Cardiac muscle cell (in vitro differentiated cells and primary cell): ENCODE data around the gene AP4S1. TPM values are rescaled to one million over a fixed set of nuclear protein-coding genes. Genes with fewer than 3 reads are reported as not detected.
"Not testable (repeated sequence)": the region's sequence is repeated elsewhere in the genome, so short reads cannot be mapped to it uniquely, and the experiment has no call there.

Experiments
- DNase-seq, 2 donors: peaks; one replicate each; pipeline versions ENCODE4 v3.0.0 to v3.0.0-alpha.2; 2010 to 2017; ENCODE audit warnings: low read depth in 1 of 2, low spot score in 1 of 2
- H3K27ac ChIP-seq: fragments of 200-600 bp; sonication (generic); 2 replicates; pipeline ENCODE4 v1.5.1; 2016
- H3K27me3 ChIP-seq: fragments of 200-600 bp; sonication (generic); 2 replicates; pipeline ENCODE4 v1.6.0; 2016; ENCODE audit warnings: control low read depth
- H3K36me3 ChIP-seq: fragments of 200-600 bp; sonication (generic); 2 replicates; pipeline ENCODE4 v1.5.1; 2016; ENCODE audit warnings: control low read depth
- H3K4me1 ChIP-seq: fragments of 200-600 bp; sonication (generic); 2 replicates; pipeline ENCODE4 v1.8.1; 2017; ENCODE audit warnings: low read depth, mild to moderate bottlenecking, mixed run types
- H3K4me3 ChIP-seq: fragments of 200-600 bp; sonication (generic); 2 replicates; pipeline ENCODE4 v1.5.1; 2016; ENCODE audit warnings: mild to moderate bottlenecking
- H3K9me3 ChIP-seq: fragments of 200-600 bp; sonication (generic); 2 replicates; pipeline ENCODE4 v1.5.1; 2017; ENCODE audit warnings: low read depth, mild to moderate bottlenecking, control low read depth
- CTCF ChIP-seq: IDR thresholded peaks from 2 replicates; pipeline ENCODE4 v1.5.1; 2012; ENCODE audit warnings: low read depth, mild to moderate bottlenecking, low read length
- polyA plus RNA-seq: library from polyadenylated mRNA; unstranded; fragments of >200 nt; fragmentation: Nextera tagmentation; extraction: Ambion mirVana; gene quantifications from 2 replicates; pipeline ENCODE4 v1.2.1, GENCODE V29; 2016
- total RNA-seq: library from RNA; depleted of rRNA; stranded (reverse); fragments of >200 nt; gene quantifications from 2 replicates; pipeline ENCODE4 v1.2.3, GENCODE V29; 2016

The AP4S1 gene
- total and polyA plus RNA-seq, 2 experiments from 2014 or later, result 8.2 to 10.5 TPM

DNA sequence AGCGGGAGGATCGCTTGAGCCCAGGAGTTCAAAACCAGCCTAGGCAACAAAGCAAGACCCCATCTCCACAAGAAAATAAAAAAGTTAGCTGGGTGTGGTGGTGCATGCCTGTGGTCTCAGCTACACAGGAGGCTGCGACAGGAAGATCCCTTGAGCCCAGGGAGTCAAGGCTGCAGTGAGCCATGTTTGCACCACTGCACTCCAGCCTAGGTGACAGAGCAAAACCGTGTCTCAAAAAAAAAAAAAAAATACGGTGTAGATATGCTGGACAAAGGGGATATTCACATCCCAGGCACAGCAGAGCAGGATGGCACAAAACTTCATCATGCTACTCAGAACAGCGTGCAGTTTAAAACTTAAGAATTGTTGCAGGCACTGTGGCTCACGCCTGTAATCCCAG lies 25.6 kb downstream of the AP4S1 start:
- Histone ChIP-seq H3K4me1 (no peaks in the 10 kb centered on the region), H3K27ac (no peak overlapping the region), H3K4me3 (no peak overlapping the region), H3K9me3 (no peaks in the 10 kb centered on the region), H3K36me3 (no peaks in the 10 kb centered on the region), H3K27me3 (no peaks in the 10 kb centered on the region)
- no peak for DNase-seq
- no peak for TF ChIP-seq CTCF

- H3K36me3 ChIP-seq, result no peaks in the 10 kb centered on the region
- H3K27ac ChIP-seq, result no peak overlapping the region
- no peak for DNase-seq
- H3K9me3 ChIP-seq, result no peaks in the 10 kb centered on the region
- TF ChIP-seq CTCF, result no peak
- no peak overlapping the region for H3K4me3 ChIP-seq
- H3K27me3 ChIP-seq, result no peaks in the 10 kb centered on the region
- H3K4me1 ChIP-seq, result no peaks in the 10 kb centered on the region
Measured at GRCh38 chr14:31051511-31051910, 26.1 kb downstream of the AP4S1 start.

DNA sequence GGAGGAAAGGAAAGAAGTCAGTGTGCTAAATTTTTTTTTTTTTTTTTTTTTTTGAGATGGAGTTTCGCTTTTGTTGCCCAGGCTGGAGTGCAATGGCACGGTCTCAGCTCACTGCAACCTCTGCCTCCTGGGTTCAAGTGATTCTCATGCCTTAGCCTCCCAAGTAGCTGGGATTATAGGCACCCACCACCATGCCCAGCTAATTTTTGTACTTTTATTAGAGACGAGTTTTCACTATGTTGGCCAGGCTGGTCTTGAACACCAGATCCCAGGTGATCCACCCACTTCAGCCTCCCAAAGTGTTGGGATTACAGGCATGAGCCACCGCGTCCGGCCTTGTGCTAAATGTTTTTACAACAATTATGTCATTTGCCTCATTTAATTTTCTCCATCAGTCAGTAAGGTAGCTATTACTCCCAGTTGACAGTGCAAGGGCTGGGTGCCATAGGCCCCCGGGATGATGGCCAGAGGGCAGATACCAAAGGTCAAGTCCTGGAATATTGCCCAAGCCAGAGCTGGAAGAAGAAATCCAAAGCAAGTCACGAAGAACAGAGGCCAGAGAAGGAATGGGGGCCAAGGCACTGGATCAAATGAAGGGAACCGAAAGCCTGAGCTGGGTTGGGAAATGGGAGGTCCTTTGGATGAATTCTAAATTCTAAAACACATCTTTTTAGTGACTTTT lies 27.6 kb downstream of the AP4S1 start:
- not testable (repeated sequence) for H3K27me3 ChIP-seq, H3K36me3 ChIP-seq, H3K27ac ChIP-seq, H3K4me3 ChIP-seq, H3K4me1 ChIP-seq, H3K9me3 ChIP-seq
- DNase-seq, result peak in 1 of 2 donors; percentile 72

GRCh38 chr14:31057035-31057434 lies 31.6 kb downstream of the AP4S1 start:
- H3K4me1 ChIP-seq, result no peaks in the 10 kb centered on the region
- no peak overlapping the region for H3K4me3 ChIP-seq
- no peaks in the 10 kb centered on the region for H3K27me3 ChIP-seq
- DNase-seq, result no peak
- no peaks in the 10 kb centered on the region for H3K9me3 ChIP-seq
- no peak for TF ChIP-seq CTCF
- H3K36me3 ChIP-seq, result no peaks in the 10 kb centered on the region
- H3K27ac ChIP-seq, result no peak overlapping the region

DNA sequence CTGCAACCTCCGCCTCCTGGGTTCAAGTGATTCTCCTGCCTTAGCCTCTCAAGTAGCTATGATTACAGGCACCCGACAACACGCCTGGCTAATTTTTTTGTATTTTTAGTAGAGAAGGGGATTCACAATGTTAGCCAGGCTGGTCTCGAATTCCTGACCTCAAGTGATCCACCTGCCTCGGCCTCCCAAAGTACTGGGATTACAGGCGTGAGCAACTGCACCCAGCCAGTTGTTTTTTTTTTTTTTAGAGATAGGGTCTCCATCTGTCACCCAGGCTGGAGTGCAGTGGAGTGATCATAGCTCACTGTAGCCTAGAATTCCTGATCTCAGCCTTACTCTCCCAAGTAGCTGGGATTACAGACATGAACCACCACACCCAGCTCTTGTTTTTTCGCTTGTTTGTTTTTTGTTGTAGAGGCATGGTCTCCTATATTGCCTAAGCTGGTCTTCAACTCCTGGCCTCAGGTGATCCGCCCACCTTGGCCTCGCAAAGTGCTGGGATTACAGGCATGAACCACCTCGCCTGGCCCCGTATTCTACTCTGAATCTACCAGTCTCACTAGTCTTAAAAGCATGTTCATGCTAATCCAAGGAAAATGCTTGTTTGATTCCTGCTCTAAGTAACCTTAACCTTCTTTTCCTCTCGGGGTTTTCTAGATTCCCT lies 32.4 kb downstream of the AP4S1 start:
- no peak for TF ChIP-seq CTCF
- no peaks in the 10 kb centered on the region for H3K27me3 ChIP-seq
- H3K36me3 ChIP-seq, result no peaks in the 10 kb centered on the region
- H3K4me1 ChIP-seq, result no peaks in the 10 kb centered on the region
- no peak overlapping the region for H3K4me3 ChIP-seq
- no peak for DNase-seq
- no peaks in the 10 kb centered on the region for H3K9me3 ChIP-seq
- no peak overlapping the region for H3K27ac ChIP-seq

DNA sequence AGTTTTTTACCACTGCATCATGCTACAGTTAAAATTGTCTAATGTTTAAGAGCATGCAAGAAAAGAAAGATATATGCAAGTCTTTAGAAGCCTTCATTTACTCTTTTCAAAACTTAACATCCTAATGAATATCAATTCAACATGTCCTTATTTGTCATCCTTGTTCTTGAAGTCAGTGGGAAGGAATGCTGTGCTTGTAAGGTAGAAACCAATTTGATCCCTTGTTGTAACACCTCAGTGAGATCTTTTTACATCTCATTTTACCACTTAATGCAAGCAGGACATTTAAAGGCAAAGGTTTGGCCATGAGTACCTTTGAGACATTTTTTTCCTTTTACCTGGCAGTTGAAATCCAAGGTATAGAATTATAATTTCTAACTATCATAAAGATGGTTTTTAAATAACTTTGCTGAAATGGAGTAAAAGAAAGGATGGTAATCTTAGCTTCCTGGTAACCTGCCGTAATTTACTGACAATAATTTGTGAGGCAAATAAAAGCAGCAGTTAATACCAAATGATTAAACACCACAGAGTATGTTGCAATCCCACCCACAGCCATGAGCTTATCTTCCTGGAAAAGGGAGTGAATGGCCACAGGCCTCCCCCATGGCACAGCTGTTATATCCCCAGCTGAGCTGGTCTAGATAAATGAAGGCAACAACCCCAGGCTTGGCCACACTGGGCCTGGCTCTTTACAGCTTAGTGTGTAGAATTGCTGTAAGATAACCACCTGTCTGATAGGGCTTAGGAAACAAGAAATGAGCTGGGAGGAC lies 33.9 kb downstream of the AP4S1 start:
- H3K4me1 ChIP-seq, result no peaks in the 10 kb centered on the region
- no peak overlapping the region for H3K27ac ChIP-seq
- H3K36me3 ChIP-seq, result no peaks in the 10 kb centered on the region

More for the DNA sequence above, 33.9 kb downstream of the AP4S1 start:
- H3K9me3 ChIP-seq, result no peaks in the 10 kb centered on the region
- no peak for TF ChIP-seq CTCF
- H3K4me3 ChIP-seq, result no peak overlapping the region
- H3K27me3 ChIP-seq, result no peaks in the 10 kb centered on the region
- peak in 1 of 2 donors; percentile 97 for DNase-seq
